ENCODE data around the gene ZNF107. TPM values are rescaled to one million over a fixed set of nuclear protein-coding genes. Genes with fewer than 3 reads are reported as not detected.
"Not testable (repeated sequence)": the region's sequence is repeated elsewhere in the genome, so short reads cannot be mapped to it uniquely, and the experiment has no call there.

ZNF107 gene
- total RNA-seq, 1 donor from 2014 or later, result 1.1 TPM

DNA sequence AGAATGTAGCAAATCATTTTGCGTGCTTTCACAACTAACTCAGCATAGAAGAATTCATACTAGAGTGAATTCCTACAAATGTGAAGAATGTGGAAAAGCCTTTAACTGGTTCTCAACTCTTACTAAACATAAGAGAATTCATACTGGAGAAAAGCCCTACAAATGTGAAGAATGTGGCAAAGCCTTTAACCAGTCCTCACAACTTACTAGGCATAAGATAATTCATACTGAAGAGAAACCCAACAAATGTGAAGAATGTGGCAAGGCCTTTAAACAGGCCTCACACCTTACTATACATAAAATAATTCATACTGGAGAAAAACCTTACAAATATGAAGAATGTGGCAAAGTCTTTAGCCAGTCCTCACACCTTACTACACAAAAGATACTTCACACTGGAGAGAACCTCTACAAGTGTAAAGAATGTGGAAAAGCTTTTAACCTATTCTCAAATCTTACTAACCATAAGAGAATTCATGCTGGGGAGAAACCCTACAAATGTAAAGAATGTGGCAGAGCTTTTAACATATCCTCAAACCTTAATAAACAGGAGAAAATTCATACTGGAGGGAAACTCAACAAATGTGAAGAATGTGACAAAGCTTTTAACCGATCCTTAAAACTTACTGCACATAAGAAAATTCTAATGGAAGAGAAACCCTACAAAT lies 40.8 kb downstream of the ZNF107 start:
- no peak for ATAC-seq
- DNase-seq, result no peak
- intact Hi-C loops (cut with micrococcal nuclease), result no loop called here

DNA sequence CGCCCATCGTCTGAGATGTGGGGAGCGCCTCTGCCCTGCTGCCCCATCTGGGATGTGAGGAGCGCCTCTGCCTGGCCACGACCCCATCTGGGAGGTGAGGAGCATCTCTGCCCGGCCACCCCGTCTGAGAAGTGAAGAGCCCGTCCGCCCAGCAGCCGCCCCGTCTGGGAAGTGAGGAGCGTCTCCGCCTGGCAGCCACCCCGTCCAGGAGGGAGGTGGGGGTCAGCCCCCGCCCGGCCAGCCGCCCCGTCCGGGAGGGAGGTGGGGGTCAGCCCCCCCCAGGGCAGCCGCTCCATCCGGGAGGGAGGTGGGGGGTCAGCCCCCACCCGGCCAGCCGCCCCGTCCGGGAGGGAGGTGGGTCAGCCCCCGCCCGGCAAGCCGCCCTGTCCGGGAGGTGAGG lies 52.0 kb downstream of the ZNF107 start:
- intact Hi-C loops (cut with micrococcal nuclease); ATAC-seq; DNase-seq: not testable (repeated sequence)

DNA sequence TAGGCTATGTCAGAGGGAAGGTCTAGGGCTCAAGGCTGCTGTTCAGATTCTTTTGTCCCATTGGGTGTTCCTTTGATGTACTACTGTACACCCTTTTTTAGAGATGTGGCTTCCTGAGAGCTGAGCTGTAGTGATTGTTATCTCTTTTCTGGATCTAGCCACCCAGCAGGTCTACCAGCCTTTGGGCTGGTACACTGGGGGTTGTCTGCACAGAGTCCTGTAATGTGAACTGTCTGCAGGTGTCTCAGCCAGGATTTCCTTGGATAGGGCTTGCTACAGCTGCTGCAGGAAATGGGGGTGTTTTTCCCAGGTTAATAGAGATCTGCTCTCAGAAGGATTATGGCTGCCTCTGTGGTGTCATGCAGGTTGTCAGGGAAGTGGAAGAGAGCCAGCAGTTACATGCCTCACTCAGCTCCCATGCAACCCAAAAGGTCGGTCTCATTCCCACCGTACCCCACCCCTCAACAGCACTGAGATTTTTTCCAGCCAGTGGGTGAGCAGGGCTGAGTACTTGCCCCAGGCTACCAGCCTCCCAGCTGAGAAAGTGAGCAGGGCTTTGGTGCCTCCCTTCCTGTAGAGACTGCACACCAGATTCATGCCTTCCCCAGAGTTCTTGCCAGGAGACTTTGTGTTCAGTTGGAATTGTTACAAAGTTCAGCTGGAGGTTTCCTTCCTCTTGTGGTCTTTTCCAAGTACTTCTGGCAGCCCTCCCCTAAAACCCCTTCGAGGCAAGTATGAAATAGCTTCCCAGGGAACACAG lies 63.3 kb downstream of the ZNF107 start:
- ATAC-seq (no peak), DNase-seq (no peak)
- intact Hi-C loops (cut with micrococcal nuclease), result no loop called here

DNA sequence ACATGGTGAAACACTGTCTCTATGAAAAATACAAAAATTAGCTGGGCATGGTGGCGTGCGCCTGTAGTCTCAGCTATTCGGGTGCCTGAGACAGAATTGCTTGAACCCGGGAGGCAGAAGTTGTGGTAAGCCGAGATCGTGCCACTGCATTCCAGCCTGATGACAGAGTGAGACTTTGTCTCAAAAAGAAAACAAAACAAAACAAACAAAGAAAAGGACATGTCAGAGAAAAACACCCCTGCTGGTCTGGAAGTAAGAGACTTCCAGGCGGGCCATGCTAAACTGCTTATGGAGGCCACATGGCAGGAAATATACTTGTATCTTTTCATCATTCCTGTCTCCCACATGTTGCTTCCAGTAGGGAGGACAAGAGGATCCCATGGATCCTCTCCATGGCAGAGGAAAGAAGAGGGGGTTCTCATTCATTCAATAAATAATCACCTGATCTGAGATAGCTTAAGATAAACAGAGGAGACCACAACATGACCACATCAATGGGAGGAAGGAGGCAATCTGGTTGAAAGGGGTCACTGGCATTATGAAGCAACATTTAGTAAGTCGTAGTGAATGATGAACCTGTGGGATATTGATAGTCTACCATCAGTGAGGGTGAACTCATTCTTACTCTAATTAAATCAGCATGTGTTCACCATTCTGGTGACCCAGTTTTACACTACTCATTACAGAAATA lies 67.8 kb downstream of the ZNF107 start:
- ATAC-seq (no peak), DNase-seq (no peak)
- intact Hi-C loops (cut with micrococcal nuclease), result no loop called here

DNA sequence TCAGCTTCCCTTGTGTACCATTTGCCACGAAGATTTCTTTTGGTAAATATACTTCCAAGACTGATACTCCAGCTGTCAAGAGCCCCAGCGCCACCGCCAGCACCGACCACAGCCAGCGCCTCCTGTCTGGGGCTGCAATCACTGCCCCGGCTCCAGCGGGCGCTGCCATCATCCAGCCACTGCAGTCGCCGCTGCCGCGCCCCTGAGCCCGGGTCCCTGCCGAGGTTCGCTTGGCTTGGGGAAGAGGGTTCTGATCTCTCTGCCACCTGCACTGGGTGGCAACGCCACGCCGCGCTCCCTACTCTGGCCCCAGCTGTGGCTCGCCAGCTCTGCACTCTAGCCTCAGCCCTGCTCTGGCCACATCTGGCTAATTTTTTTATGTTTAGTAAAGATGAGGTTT lies 70.6 kb downstream of the ZNF107 start:
- DNase-seq (no peak), ATAC-seq (no peak)
- intact Hi-C loops (cut with micrococcal nuclease), result no loop called here

DNA sequence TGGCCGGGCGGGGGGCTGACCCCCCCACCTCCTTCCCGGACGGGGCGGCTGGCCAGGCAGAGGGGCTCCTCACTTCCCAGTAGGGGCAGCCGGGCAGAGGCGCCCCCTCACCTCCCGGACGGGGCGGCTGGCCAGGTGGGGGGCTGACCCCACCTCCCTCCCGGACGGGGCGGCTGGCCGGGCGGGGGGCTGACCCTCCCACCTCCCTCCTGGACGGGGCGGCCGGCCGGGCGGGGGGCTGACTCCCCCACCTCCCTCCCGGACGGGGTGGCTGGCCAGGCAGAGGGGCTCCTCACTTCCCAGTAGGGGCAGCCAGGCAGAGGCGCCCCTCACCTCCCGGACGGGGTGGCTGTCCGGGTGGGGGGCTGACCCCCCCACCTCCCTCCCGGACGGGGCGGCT lies 72.5 kb downstream of the ZNF107 start:
- DNase-seq; intact Hi-C loops (cut with micrococcal nuclease); ATAC-seq: not testable (repeated sequence)

DNA sequence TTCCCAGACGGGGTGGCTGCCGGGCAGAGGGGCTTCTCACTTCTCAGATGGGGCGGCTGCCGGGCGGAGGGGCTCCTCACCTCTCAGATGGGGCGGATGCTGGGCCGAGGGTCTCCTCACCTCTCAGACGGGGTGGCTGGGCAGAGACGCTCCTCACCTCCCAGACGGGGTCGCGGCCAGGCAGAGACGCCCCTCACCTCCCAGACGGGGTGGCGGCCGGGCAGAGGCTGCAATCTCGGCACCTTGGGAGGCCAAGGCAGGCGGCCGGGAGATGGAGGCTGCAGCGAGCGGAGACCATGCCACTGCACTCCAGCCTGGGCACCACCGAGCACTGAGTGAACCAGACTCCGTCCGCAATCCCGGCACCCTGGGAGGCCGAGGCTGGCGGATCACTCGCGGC lies 73.0 kb downstream of the ZNF107 start:
- DNase-seq; ATAC-seq; intact Hi-C loops (cut with micrococcal nuclease): not testable (repeated sequence)

DNA sequence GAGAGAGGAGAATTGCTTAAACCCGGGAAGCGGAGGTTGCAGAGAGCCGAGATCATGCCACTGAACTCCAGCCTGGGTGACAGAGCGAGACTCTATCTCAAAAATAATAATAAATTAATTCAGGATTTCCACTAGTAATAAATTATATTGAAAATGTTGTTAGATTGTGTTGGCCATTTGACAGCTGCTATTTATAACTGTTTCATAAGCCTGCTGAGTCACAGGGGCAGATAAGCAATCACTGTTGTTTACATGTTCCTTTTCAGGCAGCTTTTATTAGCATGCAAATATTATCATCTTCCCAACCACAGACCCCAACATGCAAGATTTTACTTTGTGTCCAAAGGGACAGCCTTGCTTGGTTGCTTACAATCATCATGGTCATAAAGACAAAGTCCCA lies 78.7 kb downstream of the ZNF107 start:
- intact Hi-C loops (cut with micrococcal nuclease), result no loop called here
- DNase-seq, result no peak
- ATAC-seq, result no peak

DNA sequence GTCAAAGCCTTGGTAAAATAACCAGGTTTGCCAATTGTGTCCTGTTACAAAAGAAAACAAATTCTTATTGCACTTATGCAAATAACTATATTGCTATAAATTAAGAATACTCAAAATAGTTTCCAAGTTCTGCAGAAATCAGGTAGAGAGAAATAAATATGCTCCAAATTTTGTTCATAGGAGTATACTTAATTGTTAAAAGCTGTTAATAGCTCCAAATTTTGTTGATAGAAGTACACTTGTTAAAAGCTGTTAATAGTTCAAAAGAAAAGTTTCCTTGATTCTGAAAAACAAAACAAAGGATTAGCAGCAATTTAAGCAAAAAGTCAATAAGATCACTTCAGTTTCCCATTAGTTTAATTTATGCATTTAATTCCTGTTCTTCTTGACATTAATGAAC lies 81.9 kb downstream of the ZNF107 start:
- intact Hi-C loops (cut with micrococcal nuclease), result no loop called here
- ATAC-seq (no peak), DNase-seq (no peak)

DNA sequence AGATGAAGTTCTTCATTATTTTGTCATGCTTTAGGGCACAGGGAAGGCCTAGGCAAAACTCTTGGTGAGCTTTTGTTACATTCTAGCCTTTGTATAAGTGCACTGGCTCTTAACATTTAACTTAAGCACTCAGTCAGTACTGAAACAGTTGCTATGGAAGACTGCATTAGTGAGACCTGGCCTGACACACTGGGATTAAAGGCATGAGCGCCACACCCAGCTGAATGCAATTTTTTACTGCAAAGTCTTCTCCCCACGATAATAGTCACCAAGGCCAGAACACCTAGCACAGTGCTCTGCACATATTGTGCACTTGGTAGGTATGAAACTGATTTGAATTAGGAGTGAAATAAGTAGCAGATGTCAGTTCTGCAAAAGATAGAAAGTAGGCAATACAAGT lies 87.1 kb downstream of the ZNF107 start:
- no peak for DNase-seq
- intact Hi-C loops (cut with micrococcal nuclease), result no loop called here
- ATAC-seq, result no peak

DNA sequence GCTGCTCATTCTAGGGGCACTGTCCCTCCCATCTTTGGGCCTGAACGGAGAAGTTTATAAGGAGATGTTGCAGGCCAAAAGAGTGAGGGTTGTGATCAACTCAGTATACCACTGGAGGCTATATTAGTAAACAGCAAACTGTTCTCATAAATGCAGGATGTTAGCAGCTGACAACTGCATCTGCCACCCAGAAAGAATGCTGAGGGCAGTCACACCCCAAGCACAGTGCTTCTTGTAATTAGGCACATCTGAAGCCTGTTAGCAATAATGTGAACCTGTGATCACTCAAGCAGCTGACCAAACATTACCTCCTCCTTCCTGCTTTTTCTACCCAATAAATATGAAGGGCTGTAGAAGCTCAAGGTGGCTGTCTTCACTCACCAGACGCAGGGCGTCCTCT lies 89.9 kb downstream of the ZNF107 start:
- ATAC-seq (no peak), DNase-seq (no peak)

DNA sequence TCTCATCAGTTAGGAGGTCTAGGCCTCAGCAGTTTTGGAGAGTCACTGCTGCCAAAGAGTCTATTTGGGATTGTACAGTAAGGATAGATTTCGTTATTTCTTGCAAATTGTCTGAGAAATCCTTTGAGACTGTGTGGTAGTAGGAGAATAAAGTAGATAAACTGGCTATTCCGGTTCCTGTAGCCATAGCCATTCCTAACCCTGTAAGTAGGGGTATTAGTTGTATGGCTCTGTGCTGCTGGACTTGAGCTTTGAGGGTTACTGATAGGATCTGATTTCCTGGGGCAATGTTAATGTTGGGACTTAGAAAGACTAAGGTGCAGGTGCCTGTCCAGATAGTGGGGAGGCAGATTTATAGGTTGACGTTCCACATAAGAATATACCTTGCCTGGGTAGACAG lies 92.2 kb downstream of the ZNF107 start:
- intact Hi-C loops (cut with micrococcal nuclease), result no loop called here
- ATAC-seq (no peak), DNase-seq (no peak)

More for the DNA sequence above, 89.9 kb downstream of the ZNF107 start:
- intact Hi-C loops (cut with micrococcal nuclease), result no loop called here

Small RNA genes within 50 kb of the gene (microRNA-seq; reads per million reads assigned to microRNA genes)
- gene MIR6839 (ENCODE audit: borderline number of aligned reads), result not detected

Other genes with a start within 250 kb of the ZNF107 start
- 21.8 TPM for gene ZNF680, start 103.1 kb upstream of the ZNF107 start, total RNA-seq
- 4.8 TPM for gene ZNF138, start 128.3 kb downstream of the ZNF107 start, total RNA-seq
- 2.4 TPM for gene ZNF273, start 237.1 kb downstream of the ZNF107 start, total RNA-seq

Measured in left ventricle myocardium superior (tissue), 1 donor.